HuH-7 (cell line): ENCODE measurements around the gene ELF4.
"Not testable (repeated sequence)": the region's sequence is repeated elsewhere in the genome, so short reads cannot be mapped to it uniquely, and the experiment has no call there.

ENCODE experiments used
- DNase-seq: peaks from one replicate; pipeline ENCODE4 v3.0.0; 2011; ENCODE audit warnings: low spot score

Gene ELF4

DNA sequence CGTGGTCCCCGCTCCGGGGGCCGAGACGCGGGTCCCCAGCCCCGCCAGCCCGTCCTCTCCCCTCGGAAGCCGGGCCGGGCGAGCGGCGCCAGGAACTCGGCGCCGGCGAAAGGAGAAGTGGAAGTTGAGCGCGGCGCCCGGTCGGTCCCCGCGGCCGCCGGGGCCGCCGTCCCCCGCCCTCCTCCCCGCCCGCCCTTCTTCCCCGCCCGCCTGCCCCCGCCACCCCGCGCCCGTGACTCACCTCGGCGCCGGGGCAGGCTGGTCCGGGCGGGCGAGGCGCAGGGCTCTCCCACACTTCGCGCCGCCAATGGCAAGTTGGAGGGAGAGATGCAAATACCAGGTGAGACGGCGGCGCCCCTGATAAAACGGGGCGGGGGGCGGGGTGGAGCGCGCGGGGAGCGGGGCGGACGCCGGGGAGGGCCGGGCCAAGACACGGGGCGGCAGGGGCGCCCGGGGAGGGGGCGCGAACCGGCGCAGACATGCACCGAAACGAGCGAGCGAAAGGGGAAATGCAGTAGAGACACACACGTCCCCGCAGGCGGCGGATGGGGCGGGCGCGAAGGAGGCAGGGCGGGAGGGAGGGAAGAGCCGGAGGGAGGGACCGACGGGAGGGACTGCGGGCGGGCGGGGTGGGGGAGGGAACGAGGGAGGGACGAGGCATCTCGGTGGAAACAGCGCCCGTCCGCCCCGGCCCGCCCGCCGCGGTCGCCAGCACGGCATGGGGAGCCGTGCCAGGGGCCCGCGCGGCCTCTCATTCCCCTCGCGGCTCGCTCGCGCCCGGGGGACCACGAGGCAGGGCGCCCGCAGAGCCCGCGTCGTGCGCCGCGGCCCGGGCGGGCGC, at the start of gene ELF4:
TSS of gene ELF4 (minus strand) at position 119 of the 841 bp plus-strand sequence. CDS start 29,167 bp downstream, outside the sequence.
- peak; percentile 81 for DNase-seq

DNA sequence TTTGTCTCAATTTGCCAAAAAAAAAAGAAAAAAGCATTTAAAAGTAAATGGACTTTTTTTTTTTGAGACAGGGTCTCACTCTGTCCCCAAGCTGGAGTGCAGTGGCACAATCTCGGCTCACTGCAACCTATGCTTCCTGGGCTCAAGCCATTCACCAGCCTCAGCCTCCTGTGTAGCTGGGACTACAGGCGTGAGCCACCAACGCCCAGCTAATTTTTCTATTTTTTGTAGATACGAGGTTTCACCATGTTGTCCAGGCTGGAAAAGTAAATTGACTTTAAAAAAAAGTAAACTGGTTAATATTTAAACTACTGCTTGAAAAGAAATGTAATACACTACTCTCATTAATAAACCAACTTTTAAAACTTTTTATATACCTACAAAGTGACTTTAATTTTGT, 49.5 kb upstream of the ELF4 start:
- no peak for DNase-seq

GRCh38 chrX:130158311-130158710, 48.0 kb upstream of the ELF4 start:
- no peak for DNase-seq

GRCh38 chrX:130155564-130155963, 45.3 kb upstream of the ELF4 start:
- DNase-seq, result no peak

DNA sequence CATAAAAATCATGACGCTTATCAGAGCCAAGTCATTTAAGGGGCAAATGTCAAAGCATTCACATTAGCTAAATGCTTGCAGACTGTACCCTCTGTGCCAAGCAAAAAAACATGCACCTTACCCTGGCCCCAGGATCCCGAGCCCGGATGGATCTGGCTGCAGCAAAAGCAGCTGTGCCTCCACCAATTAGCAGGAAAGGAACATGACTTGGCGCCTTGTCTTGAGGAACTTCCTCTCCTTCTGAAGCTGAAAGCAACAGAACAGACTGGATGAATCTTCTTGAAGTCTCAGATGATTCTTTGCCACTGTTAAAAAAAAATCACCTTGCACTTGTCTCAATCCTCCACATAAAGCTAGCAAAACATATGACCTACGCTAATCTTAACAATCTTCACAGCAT, 37.3 kb upstream of the ELF4 start:
- no peak for DNase-seq

GRCh38 chrX:130145123-130145522, 34.8 kb upstream of the ELF4 start:
- DNase-seq, result no peak

GRCh38 chrX:130144509-130144908, 34.2 kb upstream of the ELF4 start:
- DNase-seq, result no peak

- DNase-seq, result no peak
Observed at GRCh38 chrX:130139474-130140201, 29.3 kb upstream of the ELF4 start.

GRCh38 chrX:130136961-130137360, 26.7 kb upstream of the ELF4 start:
- DNase-seq, result no peak

- DNase-seq, result no peak
Observed at GRCh38 chrX:130136496-130136895, 26.2 kb upstream of the ELF4 start.

GRCh38 chrX:130130990-130131389, 20.7 kb upstream of the ELF4 start:
- DNase-seq, result no peak

DNA sequence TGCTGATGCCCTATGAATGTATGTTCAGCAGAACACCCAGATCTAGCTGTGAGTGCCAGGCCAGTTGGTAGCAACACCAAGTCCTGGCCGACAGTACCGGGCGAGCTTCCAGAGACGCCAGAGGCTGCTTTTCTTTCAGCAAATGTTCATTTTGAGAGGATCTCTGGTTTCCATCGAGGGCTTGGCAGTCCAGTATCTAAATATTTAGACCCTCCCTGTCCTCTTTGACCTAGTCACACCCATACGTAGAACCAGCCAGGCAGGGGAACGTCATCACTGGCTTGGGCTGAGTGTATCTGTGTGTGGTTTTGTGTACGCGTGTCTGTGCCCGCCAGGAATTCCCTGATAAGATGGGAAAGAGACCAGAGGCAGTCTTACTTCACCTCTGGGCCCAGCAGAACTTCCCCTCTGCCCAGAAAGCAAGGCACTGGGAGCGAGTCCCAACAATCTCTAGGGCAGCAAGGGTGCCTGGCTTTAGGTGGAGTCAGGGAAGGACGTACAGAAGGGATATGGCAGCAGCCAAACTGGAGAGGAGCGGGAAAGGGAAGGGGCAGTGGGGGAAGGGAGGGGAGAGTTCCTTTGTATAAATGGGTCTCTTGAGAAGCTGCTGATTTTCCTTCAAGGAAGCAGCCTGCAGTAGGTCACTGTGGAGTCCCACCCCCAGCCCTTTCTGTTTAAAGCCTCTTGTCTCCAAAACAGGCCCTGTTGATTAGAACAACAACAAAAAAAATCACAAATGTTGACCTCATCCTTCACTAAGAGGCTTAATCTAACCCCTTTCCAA, 15.0 kb upstream of the ELF4 start:
- no peak for DNase-seq

DNA sequence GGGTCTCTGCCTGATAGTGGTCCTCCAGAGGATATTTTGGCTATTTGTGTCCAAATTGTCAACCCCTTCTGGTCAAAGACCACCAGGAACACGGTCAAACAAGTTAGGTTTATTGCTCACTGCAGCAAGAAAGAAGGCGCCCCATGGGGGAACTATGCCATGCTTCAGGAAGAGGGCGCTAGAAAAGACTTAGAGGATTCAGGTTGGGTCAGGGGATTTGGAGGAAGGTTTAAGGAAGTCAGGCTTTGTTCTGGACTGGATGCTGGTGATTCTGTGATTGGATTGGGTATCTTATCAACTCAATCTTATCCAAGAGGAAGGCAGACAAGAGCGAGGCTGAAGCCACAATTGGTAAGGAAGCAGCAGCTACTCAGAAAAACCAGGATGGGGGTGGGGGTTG, 14.3 kb upstream of the ELF4 start:
- no peak for DNase-seq

DNA sequence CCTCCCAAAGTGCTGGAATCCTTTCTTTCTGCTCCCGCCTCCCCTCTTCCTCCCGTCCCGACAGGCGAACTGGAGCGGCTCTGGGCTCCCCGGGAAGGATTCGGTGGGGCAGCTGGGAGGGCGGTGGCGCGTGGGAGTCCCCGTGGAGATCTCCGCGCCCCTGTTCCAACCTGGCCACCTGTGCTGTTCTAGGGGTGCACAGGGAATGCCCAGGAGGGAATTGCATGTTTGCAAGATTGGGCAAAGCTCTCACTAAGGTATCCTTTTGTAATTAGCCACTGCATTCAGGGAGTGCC, 11.2 kb upstream of the ELF4 start:
- DNase-seq, result no peak

- peak; percentile 79 for DNase-seq
Observed at GRCh38 chrX:130120746-130121504, 10.6 kb upstream of the ELF4 start.

DNA sequence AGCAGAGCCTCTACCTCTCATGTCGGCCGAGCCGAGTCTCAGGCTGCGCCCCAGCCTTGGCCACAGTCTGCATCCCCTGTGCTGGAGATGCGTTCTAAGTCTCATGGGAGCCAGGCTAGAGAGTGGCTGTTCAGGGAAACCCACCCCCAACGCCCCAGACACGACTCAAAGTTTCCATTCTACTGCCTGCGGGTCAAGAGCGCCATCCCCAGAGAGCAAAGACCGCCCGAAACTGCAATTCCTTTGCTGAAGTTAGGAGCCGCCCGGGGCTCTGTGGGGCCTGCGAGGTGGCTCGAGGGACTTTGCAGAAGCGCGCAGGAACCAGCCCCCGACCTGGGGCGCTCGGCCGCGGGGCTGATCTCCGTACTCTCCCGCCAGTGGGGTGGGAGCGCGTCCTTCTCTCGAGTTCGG, 10.0 kb upstream of the ELF4 start:
- peak; percentile 61 for DNase-seq

- no peak for DNase-seq
Observed at GRCh38 chrX:130119312-130119898, 9.1 kb upstream of the ELF4 start.

- no peak for DNase-seq
Observed at GRCh38 chrX:130118441-130119311, 8.4 kb upstream of the ELF4 start.

DNA sequence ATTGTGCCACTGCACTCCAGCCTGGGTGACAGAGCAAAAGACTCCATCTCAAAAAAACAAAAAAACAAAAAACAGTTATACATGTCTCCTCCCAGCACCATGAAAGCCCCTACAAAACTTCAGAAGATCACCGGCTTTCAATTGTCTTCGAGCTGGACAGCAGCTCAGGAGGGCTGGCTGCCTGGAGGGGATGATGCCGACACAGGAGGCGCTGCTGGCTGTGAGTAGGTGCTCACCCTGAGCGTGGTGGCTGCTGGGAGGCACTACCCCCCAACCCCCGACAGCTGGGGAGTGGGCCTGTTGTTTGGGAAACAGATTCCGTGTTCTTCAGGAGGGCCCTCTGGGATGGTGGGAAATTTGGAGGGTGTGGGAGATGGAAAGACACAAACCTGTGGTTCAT, 6.9 kb upstream of the ELF4 start:
- DNase-seq, result no peak

DNA sequence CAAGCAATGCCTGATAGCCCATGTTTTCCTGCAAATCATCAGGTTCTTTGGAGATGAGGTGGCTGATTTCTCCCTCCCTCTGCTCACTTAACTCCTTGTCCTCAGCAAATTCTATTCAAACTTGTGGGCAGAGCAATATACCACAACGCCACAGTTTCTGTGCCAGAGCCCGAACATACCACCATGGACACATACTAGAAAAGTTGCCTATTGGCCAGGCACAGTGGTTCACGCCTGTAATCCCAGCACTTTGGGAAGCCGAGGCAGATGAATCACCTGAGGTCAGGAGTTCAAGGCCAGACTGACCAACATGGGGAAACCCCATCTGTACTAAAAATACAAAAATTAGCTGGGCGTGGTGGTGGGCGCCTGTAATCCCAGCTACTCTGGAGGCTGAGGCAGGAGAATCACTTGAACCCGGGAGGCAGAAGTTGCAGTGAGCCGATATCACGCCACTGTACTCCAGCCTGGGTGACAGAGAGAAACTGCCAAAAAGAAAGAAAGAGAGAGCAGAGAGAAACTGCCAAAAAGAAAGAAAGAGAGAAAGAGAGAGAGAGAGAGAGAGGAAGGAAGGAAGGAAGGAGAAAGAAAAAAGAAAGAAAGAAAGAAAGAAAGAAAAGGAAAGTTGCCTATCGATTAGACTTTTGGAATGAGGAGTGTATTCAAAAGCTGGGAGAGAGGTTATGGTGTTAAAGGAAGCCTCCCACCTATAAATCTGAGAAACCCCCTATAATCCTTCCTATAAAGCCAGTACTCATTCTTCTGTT, 5.0 kb upstream of the ELF4 start:
- not testable (repeated sequence) for DNase-seq
